Testis (tissue), 3 donors: ENCODE data around the gene GRIK4. TPM values are rescaled to one million over a fixed set of nuclear protein-coding genes. Genes with fewer than 3 reads are reported as not detected.

Experiments used
- DNase-seq: peaks from one replicate; pipeline ENCODE4 v3.0.0-alpha.2; 2019
- H3K27ac ChIP-seq, 2 donors: fragments of 200-600 bp; sonication (generic); one replicate each; pipeline ENCODE4 v1.5.1; 2019
- H3K27me3 ChIP-seq: fragments of 200-600 bp; sonication (generic); one replicate; pipeline ENCODE4 v1.5.1; 2019
- H3K36me3 ChIP-seq: fragments of 200-600 bp; sonication (generic); one replicate; pipeline ENCODE4 v1.5.1; 2017; ENCODE audit warnings: low read depth; ENCODE audit errors: missing control alignments
- H3K4me1 ChIP-seq: fragments of 200-600 bp; sonication (generic); one replicate; pipeline ENCODE4 v1.5.1; 2019
- H3K4me3 ChIP-seq, 2 donors: fragments of 200-600 bp; sonication (generic); one replicate each; pipeline ENCODE4 v1.5.1; 2017 to 2019
- H3K9me3 ChIP-seq: fragments of 200-600 bp; sonication (generic); one replicate; pipeline ENCODE4 v1.5.1; 2017
- POLR2A ChIP-seq: fragments of 450-650 bp; IDR thresholded peaks from one replicate; pipeline ENCODE4 v1.6.1; 2017; ENCODE audit warnings: antibody characterized with exemption, mild to moderate bottlenecking, moderate library complexity
- whole genome bisulfite sequencing, 2 donors: methylation state at CpG; one replicate each; pipeline ENCODE4 v1.1.5; 2018; 5-methylcytosine and 5-hydroxymethylcytosine counted together
- intact Hi-C: fragments of 100-400 bp; cut with DNase I; formaldehyde crosslinking; loops from one replicate; pipeline ENCODE4 v1.15.1; 2023; ENCODE audit warnings: low total_unique reads
- polyA plus RNA-seq: library from polyadenylated mRNA; stranded (reverse); fragments of 350-450 nt; fragmentation: Illumina TruSeq; extraction: RNeasy Lipid Tissue Mini Kit (QIAGEN cat#74804); gene quantifications from one replicate; pipeline ENCODE4 v1.2.3, GENCODE V29; 2014; ENCODE audit warnings: low read depth, low replicate concordance; ENCODE audit not compliant: insufficient read depth
- total RNA-seq, 2 donors: library from RNA; depleted of rRNA; stranded (reverse); fragments of >200 nt; gene quantifications; one replicate each; pipeline ENCODE4 v1.2.3, GENCODE V29; 2016
- TF ChIP-seq, protein P1 (sequence below), 3 experiments: fragments of 450-650 bp in 2 of 3; fragments of 200-600 bp in 1 of 3; sonication (generic) in 1 of 3; IDR thresholded peaks; one replicate each; pipeline ENCODE4 v1.5.1; 2016 to 2019; ENCODE audit warnings: antibody characterized with exemption in 3 of 3, mild to moderate bottlenecking in 2 of 3, moderate library complexity in 1 of 3

GRIK4 gene
- total and polyA plus RNA-seq, 3 donors from 2014 or later, result 2.6 to 3.0 (median 2.6) TPM

- no peaks in the 10 kb centered on the region for H3K9me3 ChIP-seq
- H3K27ac ChIP-seq, result no peak overlapping the region
- H3K4me3 ChIP-seq, result no peak overlapping the region
- TF ChIP-seq, protein P1, sequence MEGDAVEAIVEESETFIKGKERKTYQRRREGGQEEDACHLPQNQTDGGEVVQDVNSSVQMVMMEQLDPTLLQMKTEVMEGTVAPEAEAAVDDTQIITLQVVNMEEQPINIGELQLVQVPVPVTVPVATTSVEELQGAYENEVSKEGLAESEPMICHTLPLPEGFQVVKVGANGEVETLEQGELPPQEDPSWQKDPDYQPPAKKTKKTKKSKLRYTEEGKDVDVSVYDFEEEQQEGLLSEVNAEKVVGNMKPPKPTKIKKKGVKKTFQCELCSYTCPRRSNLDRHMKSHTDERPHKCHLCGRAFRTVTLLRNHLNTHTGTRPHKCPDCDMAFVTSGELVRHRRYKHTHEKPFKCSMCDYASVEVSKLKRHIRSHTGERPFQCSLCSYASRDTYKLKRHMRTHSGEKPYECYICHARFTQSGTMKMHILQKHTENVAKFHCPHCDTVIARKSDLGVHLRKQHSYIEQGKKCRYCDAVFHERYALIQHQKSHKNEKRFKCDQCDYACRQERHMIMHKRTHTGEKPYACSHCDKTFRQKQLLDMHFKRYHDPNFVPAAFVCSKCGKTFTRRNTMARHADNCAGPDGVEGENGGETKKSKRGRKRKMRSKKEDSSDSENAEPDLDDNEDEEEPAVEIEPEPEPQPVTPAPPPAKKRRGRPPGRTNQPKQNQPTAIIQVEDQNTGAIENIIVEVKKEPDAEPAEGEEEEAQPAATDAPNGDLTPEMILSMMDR (IDR thresholded peaks at IDR 0.05), result peak in 1 of 3 experiments; percentile 17
- TF ChIP-seq POLR2A, result no peak
- no peak for DNase-seq
- H3K27me3 ChIP-seq, result no peaks in the 10 kb centered on the region
- H3K36me3 ChIP-seq, result no peaks in the 10 kb centered on the region
- WGBS, 2 donors, result 89% methylated on average over 5 of the region's 5 CpGs
- no peaks in the 10 kb centered on the region for H3K4me1 ChIP-seq
- intact Hi-C loops, result no loop called here
Observed at GRCh38 chr11:120945042-120945441, 433.5 kb downstream of the GRIK4 start.

GRCh38 chr11:120950880-120951279 lies 439.3 kb downstream of the GRIK4 start:
- TF ChIP-seq POLR2A, result no peak
- TF ChIP-seq, protein P1 (IDR thresholded peaks at IDR 0.05), result no peak
- H3K4me1 ChIP-seq, result peaks cover 4% of the 10 kb centered on the region
- H3K27ac ChIP-seq, result no peak overlapping the region
- no peak for DNase-seq
- 66 to 78% methylated on average over 6 of the region's 6 CpGs for WGBS, 2 donors
- intact Hi-C loops, result loop anchor here (5.0 to 10.0 kb wide), 2 partner anchors 164 to 439 kb away; partner anchors contain the start of gene GRIK4
- no peaks in the 10 kb centered on the region for H3K36me3 ChIP-seq
- no peaks in the 10 kb centered on the region for H3K9me3 ChIP-seq
- no peaks in the 10 kb centered on the region for H3K27me3 ChIP-seq
- H3K4me3 ChIP-seq, result no peak overlapping the region

- intact Hi-C loops, result loop anchor here (5.0 to 10.0 kb wide), 2 partner anchors 162 to 440 kb away; partner anchors contain the start of gene GRIK4
- Histone ChIP-seq H3K4me3 (no peak overlapping the region), H3K4me1 (peaks cover 4% of the 10 kb centered on the region), H3K27ac (no peak overlapping the region), H3K36me3 (no peaks in the 10 kb centered on the region), H3K9me3 (no peaks in the 10 kb centered on the region), H3K27me3 (no peaks in the 10 kb centered on the region)
- TF ChIP-seq, protein P1 (IDR thresholded peaks at IDR 0.05), result peak; percentile 12 to 79 (median 40)
- TF ChIP-seq POLR2A, result no peak
- DNase-seq, result peak; percentile 82
- WGBS, 2 donors, result 23 to 37% methylated on average over 14 to 20 of the region's 20 CpGs
Observed at GRCh38 chr11:120952461-120953434, 441.2 kb downstream of the GRIK4 start.

DNA sequence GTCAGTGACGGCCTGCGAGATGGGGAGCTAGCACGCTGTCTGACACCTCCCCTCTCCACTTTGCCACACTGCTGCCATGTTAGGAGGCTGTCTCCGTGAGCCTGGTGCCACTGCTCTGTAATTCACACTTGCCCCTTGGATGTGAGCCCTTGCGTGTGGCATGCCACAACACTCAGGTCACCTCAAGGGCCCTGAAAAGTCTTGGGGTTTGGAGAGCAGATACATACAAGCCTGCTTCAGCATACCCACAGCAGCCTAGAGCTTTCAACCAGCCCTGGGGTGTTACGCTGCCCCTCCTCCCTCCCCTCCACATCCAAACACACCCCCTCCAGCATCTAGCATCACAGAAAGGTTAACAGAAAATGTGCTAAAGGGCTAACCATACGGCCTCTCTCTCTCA lies 442.8 kb downstream of the GRIK4 start:
- H3K27ac ChIP-seq, result no peak overlapping the region
- peaks cover 4% of the 10 kb centered on the region for H3K4me1 ChIP-seq
- intact Hi-C loops, result loop anchor here (5.0 to 10.0 kb wide), 2 partner anchors 160 to 442 kb away; partner anchors contain the start of gene GRIK4
- H3K27me3 ChIP-seq, result no peaks in the 10 kb centered on the region
- no peak for DNase-seq
- no peaks in the 10 kb centered on the region for H3K9me3 ChIP-seq
- WGBS, 2 donors, result 93 to 94% methylated on average over 3 to 7 of the region's 7 CpGs
- no peak overlapping the region for H3K4me3 ChIP-seq
- no peaks in the 10 kb centered on the region for H3K36me3 ChIP-seq
- TF ChIP-seq POLR2A, result no peak
- TF ChIP-seq, protein P1 (IDR thresholded peaks at IDR 0.05), result no peak
